ENCODE data around the gene CROCC.

DNA sequence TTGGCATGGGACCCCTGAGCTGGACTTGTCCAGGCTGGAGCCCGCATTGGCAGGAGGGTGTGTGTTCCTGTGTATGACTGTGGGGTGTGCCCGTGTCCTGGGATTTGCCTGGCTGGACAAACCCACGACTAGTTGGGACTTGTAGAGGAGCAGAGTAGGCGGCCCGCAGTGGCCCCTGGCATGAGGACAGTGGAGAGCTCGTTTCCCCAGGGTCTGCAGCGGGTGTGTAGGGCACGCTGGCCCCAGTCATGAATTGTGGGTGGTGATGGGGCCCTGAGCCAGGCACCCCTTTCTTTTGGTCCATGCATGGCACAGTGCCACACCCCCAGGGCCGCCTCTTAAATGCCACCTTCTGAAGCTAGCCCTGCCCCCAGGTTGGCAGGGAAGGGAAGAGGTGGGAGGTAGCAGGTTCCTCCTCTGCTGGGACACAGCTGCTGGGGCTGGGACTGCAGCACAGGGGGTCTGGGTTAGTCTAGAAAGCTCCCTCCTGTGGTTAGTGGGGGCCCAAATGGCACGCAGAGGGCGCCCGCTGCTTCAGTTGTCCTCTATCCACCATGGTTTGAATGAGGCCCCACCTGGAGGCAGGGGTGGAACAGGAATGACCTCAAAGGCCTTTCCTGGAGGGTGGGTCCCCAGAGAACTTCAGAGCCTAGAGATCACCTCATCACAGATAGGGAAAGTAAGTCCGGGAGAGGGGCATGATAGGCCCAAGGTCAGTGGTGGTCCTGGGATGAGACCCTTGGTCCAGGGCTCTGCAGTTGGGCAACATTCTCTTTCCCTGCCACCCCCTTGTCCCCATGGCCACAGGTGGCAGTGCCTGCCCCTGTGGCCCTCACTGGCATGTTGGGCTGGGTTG is 4.1 kb downstream of the CROCC start:
- no peak for TF ChIP-seq TAF1 (conservative IDR thresholded peaks at IDR 0.05)
- TF ChIP-seq, protein P1, sequence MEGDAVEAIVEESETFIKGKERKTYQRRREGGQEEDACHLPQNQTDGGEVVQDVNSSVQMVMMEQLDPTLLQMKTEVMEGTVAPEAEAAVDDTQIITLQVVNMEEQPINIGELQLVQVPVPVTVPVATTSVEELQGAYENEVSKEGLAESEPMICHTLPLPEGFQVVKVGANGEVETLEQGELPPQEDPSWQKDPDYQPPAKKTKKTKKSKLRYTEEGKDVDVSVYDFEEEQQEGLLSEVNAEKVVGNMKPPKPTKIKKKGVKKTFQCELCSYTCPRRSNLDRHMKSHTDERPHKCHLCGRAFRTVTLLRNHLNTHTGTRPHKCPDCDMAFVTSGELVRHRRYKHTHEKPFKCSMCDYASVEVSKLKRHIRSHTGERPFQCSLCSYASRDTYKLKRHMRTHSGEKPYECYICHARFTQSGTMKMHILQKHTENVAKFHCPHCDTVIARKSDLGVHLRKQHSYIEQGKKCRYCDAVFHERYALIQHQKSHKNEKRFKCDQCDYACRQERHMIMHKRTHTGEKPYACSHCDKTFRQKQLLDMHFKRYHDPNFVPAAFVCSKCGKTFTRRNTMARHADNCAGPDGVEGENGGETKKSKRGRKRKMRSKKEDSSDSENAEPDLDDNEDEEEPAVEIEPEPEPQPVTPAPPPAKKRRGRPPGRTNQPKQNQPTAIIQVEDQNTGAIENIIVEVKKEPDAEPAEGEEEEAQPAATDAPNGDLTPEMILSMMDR (IDR thresholded peaks at IDR 0.05; ENCODE audit: low read depth, low read length, missing input control), result no peak
- no peak for TF ChIP-seq ZBTB33 (IDR thresholded peaks at IDR 0.05)
- TF ChIP-seq FOXA1 (IDR thresholded peaks at IDR 0.05), result no peak
- TF ChIP-seq RXRA (IDR thresholded peaks at IDR 0.05), result no peak
